ENCODE measurements around the gene PIK3R2. TPM values are rescaled to one million over a fixed set of nuclear protein-coding genes. Genes with fewer than 3 reads are reported as not detected.

PIK3R2 gene
- total and polyA plus RNA-seq, 2 of the 4 experiments (the other 2 are of a cell fraction): 12.2 to 25.1 TPM

DNA sequence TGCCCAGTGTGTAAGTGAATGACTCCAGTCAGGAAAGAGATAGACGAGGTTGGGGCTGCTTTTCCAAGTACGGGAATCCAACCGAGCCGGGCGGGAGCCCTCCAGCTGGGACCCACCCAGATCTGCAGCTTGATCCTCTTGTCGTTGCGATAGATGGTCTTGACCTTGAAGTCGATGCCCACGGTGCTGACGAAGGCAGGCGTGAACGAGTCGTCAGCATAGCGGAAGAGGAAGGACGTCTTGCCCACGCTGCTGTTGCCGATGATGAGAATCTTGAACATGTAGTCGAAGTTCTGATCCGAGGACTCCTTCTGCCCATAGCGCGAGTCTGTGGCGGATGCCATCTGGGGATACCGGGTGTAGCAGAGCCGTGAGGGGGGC is 49.4 kb downstream of the PIK3R2 start:
- Histone ChIP-seq H3K36me3 (ENCODE audit: control insufficient read depth, insufficient read depth, low read length) (peaks cover 22% of the 10 kb centered on the region), H4K8ac (ENCODE audit: low read depth in 2 of 2, low read length in 2 of 2) (0 out of 4 replicates have a peak overlapping the region, but pooled peaks of 1 of the 2 experiments have one; percentile 12), H2BK5ac (ENCODE audit: low read depth, low read length, poor library complexity, severe bottlenecking) (no peak overlapping the region), H3K79me1 (ENCODE audit: low read depth in 1 of 2, low read length in 2 of 2) (peaks cover 4 to 45% of the 10 kb centered on the region in 2 experiments), H3K4me1 (ENCODE audit: control insufficient read depth, insufficient read depth, low read length) (peaks cover 14% of the 10 kb centered on the region), H3K4me3 (ENCODE audit: insufficient read depth, low read depth, low read length) (no peak overlapping the region), H2BK20ac (ENCODE audit: low read depth, low read length) (no peak overlapping the region), H4K91ac (ENCODE audit: insufficient read depth, low read depth, low read length) (no peak overlapping the region), H3K14ac (replicated peaks; ENCODE audit: low read depth, low read length) (no peak overlapping the region), H2AK9ac (replicated peaks; ENCODE audit: low read depth, low read length, poor library complexity) (peak overlapping the region; percentile 48), H3K56ac (ENCODE audit: extremely low read depth, insufficient read depth, low read length) (no peak overlapping the region), H2BK15ac (ENCODE audit: low read depth, low read length) (no peak overlapping the region), H2AFZ (replicated peaks; ENCODE audit: low read length, poor library complexity) (peak overlapping the region; percentile 94), H3K4ac (ENCODE audit: low read depth, low read length) (no peak overlapping the region), H3K18ac (ENCODE audit: low read depth, low read length) (no peak overlapping the region), H2AK5ac (ENCODE audit: low read depth, low read length) (peak overlapping the region; percentile 68; the same call in 1 of the 2 replicates), H3K27ac (ENCODE audit: insufficient read depth, low read length) (no peak overlapping the region), H3K4me2 (ENCODE audit: low read depth, low read length) (peak overlapping the region; percentile 98; the same call in 1 of the 2 replicates), H3K27me3 (ENCODE audit: control insufficient read depth, insufficient read depth, low read length) (no peaks in the 10 kb centered on the region), H4K20me1 (ENCODE audit: insufficient read depth, low read length) (peaks cover 11% of the 10 kb centered on the region; the same call in 1 of the 2 replicates), H4K5ac (ENCODE audit: low read depth, low read length) (no peak overlapping the region), H3K9me1 (ENCODE audit: insufficient read depth, low read length) (peaks cover 9% of the 10 kb centered on the region; the same call in 1 of the 2 replicates), H3K9me3 (ENCODE audit: control insufficient read depth, insufficient read depth, low read length) (no peaks in the 10 kb centered on the region), H3K9ac (ENCODE audit: low read depth, low read length) (no peak overlapping the region), H3K23ac (ENCODE audit: low read depth, low read length) (no peak overlapping the region), H2BK120ac (ENCODE audit: low read depth, low read length) (no peak overlapping the region)
- POLR2A ChIA-PET (ENCODE audit: unreplicated experiment): no interaction called here
- no peak for ATAC-seq (ENCODE audit: low read depth)
- TF ChIP-seq NFE2L2 (IDR thresholded peaks at IDR 0.05; ENCODE audit: low read depth, low read length) (no peak), MXI1 (IDR thresholded peaks at IDR 0.05; ENCODE audit: borderline replicate concordance, low read depth, low read length) (no peak), RAD21 (IDR thresholded peaks at IDR 0.05; ENCODE audit: low read length) (no peak), CEBPB (IDR thresholded peaks at IDR 0.05; ENCODE audit: low read depth, low read length) (no peak), RFX5 (IDR thresholded peaks at IDR 0.05; ENCODE audit: low read depth, low read length) (no peak), MAZ (IDR thresholded peaks at IDR 0.05; ENCODE audit: borderline replicate concordance, low read depth, low read length) (no peak), FOS (IDR thresholded peaks at IDR 0.05; ENCODE audit: low read depth, low read length) (no peak), MAFK (IDR thresholded peaks at IDR 0.05; ENCODE audit: low read depth, low read length) (no peak), BHLHE40 (IDR thresholded peaks at IDR 0.05; ENCODE audit: low read depth, low read length) (no peak), SMC3 (IDR thresholded peaks at IDR 0.05; ENCODE audit: low read depth, low read length) (no peak), POLR2A (IDR thresholded peaks at IDR 0.05; ENCODE audit: low read depth, low read length) (no peak), CHD1 (IDR thresholded peaks at IDR 0.05; ENCODE audit: low read depth, low read length) (no peak), RCOR1 (IDR thresholded peaks at IDR 0.05; ENCODE audit: insufficient replicate concordance, low read length) (no peak)
- TF ChIP-seq, protein P1, sequence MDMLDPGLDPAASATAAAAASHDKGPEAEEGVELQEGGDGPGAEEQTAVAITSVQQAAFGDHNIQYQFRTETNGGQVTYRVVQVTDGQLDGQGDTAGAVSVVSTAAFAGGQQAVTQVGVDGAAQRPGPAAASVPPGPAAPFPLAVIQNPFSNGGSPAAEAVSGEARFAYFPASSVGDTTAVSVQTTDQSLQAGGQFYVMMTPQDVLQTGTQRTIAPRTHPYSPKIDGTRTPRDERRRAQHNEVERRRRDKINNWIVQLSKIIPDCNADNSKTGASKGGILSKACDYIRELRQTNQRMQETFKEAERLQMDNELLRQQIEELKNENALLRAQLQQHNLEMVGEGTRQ (IDR thresholded peaks at IDR 0.05; ENCODE audit: low read depth, low read length): no peak
- TF ChIP-seq, protein P2, sequence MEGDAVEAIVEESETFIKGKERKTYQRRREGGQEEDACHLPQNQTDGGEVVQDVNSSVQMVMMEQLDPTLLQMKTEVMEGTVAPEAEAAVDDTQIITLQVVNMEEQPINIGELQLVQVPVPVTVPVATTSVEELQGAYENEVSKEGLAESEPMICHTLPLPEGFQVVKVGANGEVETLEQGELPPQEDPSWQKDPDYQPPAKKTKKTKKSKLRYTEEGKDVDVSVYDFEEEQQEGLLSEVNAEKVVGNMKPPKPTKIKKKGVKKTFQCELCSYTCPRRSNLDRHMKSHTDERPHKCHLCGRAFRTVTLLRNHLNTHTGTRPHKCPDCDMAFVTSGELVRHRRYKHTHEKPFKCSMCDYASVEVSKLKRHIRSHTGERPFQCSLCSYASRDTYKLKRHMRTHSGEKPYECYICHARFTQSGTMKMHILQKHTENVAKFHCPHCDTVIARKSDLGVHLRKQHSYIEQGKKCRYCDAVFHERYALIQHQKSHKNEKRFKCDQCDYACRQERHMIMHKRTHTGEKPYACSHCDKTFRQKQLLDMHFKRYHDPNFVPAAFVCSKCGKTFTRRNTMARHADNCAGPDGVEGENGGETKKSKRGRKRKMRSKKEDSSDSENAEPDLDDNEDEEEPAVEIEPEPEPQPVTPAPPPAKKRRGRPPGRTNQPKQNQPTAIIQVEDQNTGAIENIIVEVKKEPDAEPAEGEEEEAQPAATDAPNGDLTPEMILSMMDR (conservative IDR thresholded peaks at IDR 0.05; ENCODE audit: low read depth, low read length): no peak
- TF ChIP-seq, protein P3, sequence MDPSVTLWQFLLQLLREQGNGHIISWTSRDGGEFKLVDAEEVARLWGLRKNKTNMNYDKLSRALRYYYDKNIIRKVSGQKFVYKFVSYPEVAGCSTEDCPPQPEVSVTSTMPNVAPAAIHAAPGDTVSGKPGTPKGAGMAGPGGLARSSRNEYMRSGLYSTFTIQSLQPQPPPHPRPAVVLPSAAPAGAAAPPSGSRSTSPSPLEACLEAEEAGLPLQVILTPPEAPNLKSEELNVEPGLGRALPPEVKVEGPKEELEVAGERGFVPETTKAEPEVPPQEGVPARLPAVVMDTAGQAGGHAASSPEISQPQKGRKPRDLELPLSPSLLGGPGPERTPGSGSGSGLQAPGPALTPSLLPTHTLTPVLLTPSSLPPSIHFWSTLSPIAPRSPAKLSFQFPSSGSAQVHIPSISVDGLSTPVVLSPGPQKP (IDR thresholded peaks at IDR 0.05; ENCODE audit: borderline replicate concordance, low read depth, low read length): no peak
- intact Hi-C loops (cut with micrococcal nuclease): loop anchor here (1.0 to 10.0 kb wide), 3 partner anchors 49 to 212 kb away; partner anchors contain the start of genes LSM4 and SSBP4
- dilution Hi-C loops (cut with HindIII; ENCODE audit: low sequenced_read_pairs, unreplicated experiment): no loop called here
- no peak for DNase-seq
- CTCF ChIA-PET: no interaction called here
- WGBS, 2 experiments (ENCODE audit: extremely low coverage in 2 of 2, insufficient read length in 1 of 2): 85% methylated on average over 17 of the region's 24 CpGs; no CpG with 5 or more reads in 1 of the 2 experiments
- in situ Hi-C loops (cut with MboI; ENCODE audit: low sequenced_read_pairs): no loop called here
- no TSS peak for BruUV-seq (replicated peaks)
